Endometrial microvascular endothelial cells (primary cell): ENCODE measurements around the gene NOXA1. TPM values are rescaled to one million over a fixed set of nuclear protein-coding genes. Genes with fewer than 3 reads are reported as not detected.
"Not testable (repeated sequence)": the region's sequence is repeated elsewhere in the genome, so short reads cannot be mapped to it uniquely, and the experiment has no call there.

Source experiments
- in situ Hi-C: cut with HindIII; loops from 2 replicates; pipeline ENCODE4 v1.10.0; 2017; ENCODE audit warnings: low sequenced_read_pairs, low pct_unique_long_range_greater_than_20kb; ENCODE audit errors: inconsistent ontology term
- total RNA-seq: library from RNA; depleted of rRNA; stranded (reverse); fragments of >200 nt; gene quantifications from one replicate; pipeline ENCODE4 v1.2.3, GENCODE V29; 2015; ENCODE audit errors: inconsistent ontology term

Gene NOXA1
- total RNA-seq, 1 donor from 2014 or later: 0.74 TPM

GRCh38 chr9:137449081-137449844 lies 26.1 kb downstream of the NOXA1 start:
- in situ Hi-C loops: no loop called here

- in situ Hi-C loops: no loop called here
Measured at GRCh38 chr9:137449931-137450538, 26.8 kb downstream of the NOXA1 start.

GRCh38 chr9:137450539-137451222 lies 27.5 kb downstream of the NOXA1 start:
- in situ Hi-C loops: not testable (repeated sequence)

DNA sequence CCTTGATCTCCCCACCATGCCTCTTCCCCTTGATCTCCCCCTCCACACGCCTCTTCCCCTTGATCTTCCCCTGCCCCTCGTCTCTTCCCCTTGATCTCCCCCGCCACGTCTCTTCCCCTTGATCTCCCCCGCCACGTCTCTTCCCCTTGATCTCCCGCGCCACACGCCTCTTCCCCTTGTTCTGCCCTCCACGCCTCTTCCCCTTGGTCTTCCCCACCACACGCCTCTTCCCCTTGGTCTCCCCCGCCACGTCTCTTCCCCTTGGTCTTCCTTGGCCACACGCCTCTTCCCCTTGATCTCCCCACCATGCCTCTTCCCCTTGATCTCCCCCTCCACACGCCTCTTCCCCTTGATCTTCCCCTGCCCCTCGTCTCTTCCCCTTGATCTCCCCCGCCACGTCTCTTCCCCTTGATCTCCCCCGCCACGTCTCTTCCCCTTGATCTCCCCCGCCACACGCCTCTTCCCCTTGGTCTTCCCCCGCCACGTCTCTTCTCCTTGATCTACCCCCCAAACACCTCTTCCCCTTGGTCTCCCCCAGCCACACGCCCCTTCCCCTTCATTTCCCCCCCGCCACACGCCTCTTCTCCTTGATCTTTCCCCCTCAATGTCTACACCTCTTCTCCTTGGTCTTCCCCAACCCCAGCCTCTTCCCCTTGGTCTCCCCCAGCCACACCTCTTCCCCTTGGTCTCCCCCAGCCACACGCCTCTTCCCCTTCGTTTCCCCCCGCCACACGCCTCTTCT lies 28.2 kb downstream of the NOXA1 start:
- in situ Hi-C loops: not testable (repeated sequence)

DNA sequence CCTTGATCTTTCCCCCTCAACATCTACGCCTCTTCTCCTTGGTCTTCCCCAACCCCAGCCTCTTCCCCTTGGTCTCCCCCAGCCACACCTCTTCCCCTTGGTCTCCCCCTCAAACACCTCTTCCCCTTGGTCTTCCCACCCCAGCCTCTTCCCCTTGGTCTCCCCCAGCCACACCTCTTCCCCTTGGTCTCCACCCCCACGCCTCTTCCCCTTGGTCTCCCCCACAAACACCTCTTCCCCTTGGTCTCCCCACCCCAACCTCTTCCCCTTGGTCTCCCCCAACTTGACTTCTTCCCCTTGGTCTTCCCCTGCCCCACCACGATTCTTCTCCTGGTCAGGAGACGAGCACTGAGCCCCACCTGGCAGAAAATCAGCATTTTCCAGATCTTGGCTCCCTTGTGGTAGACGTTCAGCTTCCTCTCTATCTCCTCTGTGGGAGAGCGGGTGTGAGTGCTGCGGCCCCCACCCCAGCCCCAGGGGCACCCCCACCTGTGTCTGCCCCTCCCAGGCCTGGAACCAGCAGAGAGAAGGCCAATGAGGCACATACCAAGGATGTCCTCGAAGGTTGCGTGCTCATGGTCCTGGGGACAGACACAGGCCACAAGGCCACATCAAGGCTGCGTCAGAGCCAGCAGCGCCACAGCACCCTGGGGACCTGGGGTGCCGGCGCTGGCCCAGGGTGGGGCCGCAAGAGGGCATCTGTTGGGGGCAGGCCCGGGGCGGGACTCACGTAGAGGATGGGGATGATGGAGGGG lies 29.0 kb downstream of the NOXA1 start:
- in situ Hi-C loops: no loop called here

GRCh38 chr9:137452761-137453642 lies 29.8 kb downstream of the NOXA1 start:
- in situ Hi-C loops: no loop called here

GRCh38 chr9:137453643-137454081 lies 30.5 kb downstream of the NOXA1 start:
- in situ Hi-C loops: no loop called here

- in situ Hi-C loops: no loop called here
Measured at GRCh38 chr9:137454145-137454596, 31.0 kb downstream of the NOXA1 start.

DNA sequence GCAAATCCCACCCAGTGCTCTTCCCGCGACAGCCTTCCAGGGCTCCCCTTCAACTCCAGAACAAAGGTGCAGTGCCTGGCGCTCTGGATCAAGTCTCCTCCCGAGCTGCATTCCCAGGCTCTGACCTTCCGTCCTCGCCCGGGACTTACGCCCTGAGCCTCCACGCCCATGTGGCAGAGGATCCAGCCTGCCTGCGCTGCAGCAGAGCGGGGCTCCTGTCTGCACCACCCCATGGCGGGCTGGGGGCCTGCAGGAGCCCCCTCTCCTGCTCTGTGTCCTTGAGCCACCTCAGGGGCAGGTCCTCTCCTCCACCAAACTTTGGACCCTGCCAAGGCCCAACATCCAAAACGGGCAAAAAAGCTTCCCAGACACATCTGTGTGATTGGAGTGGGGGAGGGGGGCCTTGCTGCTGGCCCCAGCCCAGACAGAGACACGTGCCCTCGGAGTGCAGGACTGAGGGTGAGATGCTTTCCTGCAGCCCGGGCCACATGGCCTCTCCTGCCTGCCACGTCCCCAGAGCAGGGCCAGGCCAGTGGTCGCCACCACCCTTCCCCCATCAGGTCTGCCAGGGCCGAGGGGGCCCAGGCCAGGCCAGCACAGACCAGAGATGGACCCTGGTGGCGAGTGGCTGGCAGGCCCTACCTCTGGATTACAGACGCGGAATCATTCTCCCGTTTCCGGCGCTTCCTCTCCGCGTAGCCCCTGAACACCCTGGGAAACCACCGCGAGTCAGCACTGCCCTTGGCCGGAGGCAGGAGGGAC lies 31.6 kb downstream of the NOXA1 start:
- in situ Hi-C loops: no loop called here

GRCh38 chr9:137455359-137455991 lies 32.3 kb downstream of the NOXA1 start:
- in situ Hi-C loops: no loop called here

- in situ Hi-C loops: no loop called here
Measured at GRCh38 chr9:137456061-137456863, 33.1 kb downstream of the NOXA1 start.

DNA sequence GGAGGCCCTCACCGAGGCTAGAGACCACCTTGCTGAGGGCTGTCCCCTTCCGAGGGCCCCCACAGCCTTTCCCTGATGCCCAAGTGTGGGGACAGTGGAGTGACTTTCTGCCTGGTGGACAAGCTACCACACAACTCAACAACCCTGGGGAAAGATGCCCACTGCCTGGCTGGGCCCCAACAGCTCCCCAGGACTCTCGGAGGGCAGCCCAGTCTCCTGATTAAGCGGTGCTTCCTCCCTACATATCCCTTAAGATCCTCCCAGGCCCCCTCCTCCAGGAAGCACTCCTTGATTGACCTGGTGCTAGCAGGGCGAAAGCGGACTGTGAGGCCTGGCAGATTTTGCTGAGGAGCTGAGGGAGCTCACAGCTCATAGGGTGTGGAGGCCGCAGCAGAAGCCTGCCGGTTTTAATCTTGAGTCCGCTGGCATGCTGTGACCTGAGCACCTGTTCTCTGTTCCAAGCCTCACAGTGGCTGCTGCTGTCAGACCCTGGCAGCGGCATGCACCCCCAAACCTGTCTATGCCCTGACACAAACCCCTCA lies 33.7 kb downstream of the NOXA1 start:
- in situ Hi-C loops: no loop called here

GRCh38 chr9:137457406-137458193 lies 34.4 kb downstream of the NOXA1 start:
- in situ Hi-C loops: no loop called here

- in situ Hi-C loops: no loop called here
Measured at GRCh38 chr9:137458194-137459151, 35.3 kb downstream of the NOXA1 start.
